Urinary bladder (tissue), 4 donors: ENCODE results near the gene PARP8. TPM values are rescaled to one million over a fixed set of nuclear protein-coding genes. Genes with fewer than 3 reads are reported as not detected.

ENCODE experiments used
- DNase-seq: peaks from one replicate; pipeline ENCODE4 v3.0.0-alpha.2; 2015; ENCODE audit errors: extremely low spot score
- H3K27ac ChIP-seq: one replicate; pipeline ENCODE4 v1.5.1; 2013; ENCODE audit warnings: low read depth, mild to moderate bottlenecking, moderate library complexity
- H3K36me3 ChIP-seq: one replicate; pipeline ENCODE4 v1.6.1; 2013; ENCODE audit warnings: mild to moderate bottlenecking, moderate library complexity; ENCODE audit not compliant: insufficient read depth
- H3K4me1 ChIP-seq: one replicate; pipeline ENCODE4 v1.6.1; 2013; ENCODE audit warnings: mild to moderate bottlenecking, moderate library complexity; ENCODE audit not compliant: insufficient read depth
- H3K4me3 ChIP-seq: one replicate; pipeline ENCODE4 v1.5.1; 2013; ENCODE audit warnings: low read depth, low read length
- WGBS: extraction: QIAGEN DNeasy Blood & Tissue Kit; methylation state at CpG from one replicate; pipeline ENCODE4 v1.1.7; 2013; 5-methylcytosine and 5-hydroxymethylcytosine counted together
- polyA plus RNA-seq: library from polyadenylated mRNA; stranded (reverse); fragments of 200-250 nt; gene quantifications from one replicate; pipeline ENCODE4 v1.2.3, GENCODE V29; 2013
- total RNA-seq: library from RNA; depleted of rRNA; stranded (reverse); fragments of >200 nt; gene quantifications from one replicate; pipeline ENCODE4 v1.2.3, GENCODE V29; 2014
- donor health status: healthy with polysubstance abuse.
- donor health status: healthy.

The PARP8 gene
- total and polyA plus RNA-seq, 2 donors: 8.4 to 25.9 TPM

GRCh38 chr5:50866415-50866814 is 200.0 kb downstream of the PARP8 start:
- no peaks in the 10 kb centered on the region for H3K4me1 ChIP-seq
- no peak overlapping the region for H3K27ac ChIP-seq
- no peak for DNase-seq
- H3K36me3 ChIP-seq: no peaks in the 10 kb centered on the region
- 59% methylated on average over 1 of the region's 1 CpG for WGBS
- H3K4me3 ChIP-seq: no peak overlapping the region

- no peak for DNase-seq
- Histone ChIP-seq H3K36me3 (no peaks in the 10 kb centered on the region), H3K4me3 (no peak overlapping the region), H3K27ac (no peak overlapping the region), H3K4me1 (no peaks in the 10 kb centered on the region)
- 94% methylated on average over 3 of the region's 3 CpGs for WGBS
Observed at GRCh38 chr5:50867140-50867539, 200.7 kb downstream of the PARP8 start.

GRCh38 chr5:50873595-50874277 is 207.3 kb downstream of the PARP8 start:
- H3K4me3 ChIP-seq: no peak overlapping the region
- no peaks in the 10 kb centered on the region for H3K36me3 ChIP-seq
- H3K4me1 ChIP-seq: no peaks in the 10 kb centered on the region
- H3K27ac ChIP-seq: no peak overlapping the region
- DNase-seq: no peak
- WGBS: 73% methylated on average over 2 of the region's 2 CpGs

- Histone ChIP-seq H3K27ac (no peak overlapping the region), H3K4me1 (no peaks in the 10 kb centered on the region), H3K36me3 (no peaks in the 10 kb centered on the region), H3K4me3 (no peak overlapping the region)
- DNase-seq: no peak
- 34% methylated on average over 6 of the region's 6 CpGs for WGBS
Observed at GRCh38 chr5:50874306-50875001, 208.0 kb downstream of the PARP8 start.

- 82% methylated on average over 1 of the region's 1 CpG for WGBS
- Histone ChIP-seq H3K4me3 (no peak overlapping the region), H3K36me3 (no peaks in the 10 kb centered on the region), H3K4me1 (no peaks in the 10 kb centered on the region), H3K27ac (no peak overlapping the region)
- DNase-seq: no peak
Observed at GRCh38 chr5:50875002-50875344, 208.5 kb downstream of the PARP8 start.

- no peak for DNase-seq
- 87% methylated on average over 2 of the region's 2 CpGs for WGBS
- no peaks in the 10 kb centered on the region for H3K36me3 ChIP-seq
Observed at GRCh38 chr5:50878470-50878869, 212.0 kb downstream of the PARP8 start.

GRCh38 chr5:50881407-50881806 is 215.0 kb downstream of the PARP8 start:
- no peak overlapping the region for H3K27ac ChIP-seq
- no peak overlapping the region for H3K4me3 ChIP-seq
- no peaks in the 10 kb centered on the region for H3K4me1 ChIP-seq
- H3K36me3 ChIP-seq: no peaks in the 10 kb centered on the region
- no peak for DNase-seq
- whole genome bisulfite sequencing: 44% methylated on average over 3 of the region's 3 CpGs

More at GRCh38 chr5:50878470-50878869, 212.0 kb downstream of the PARP8 start:
- no peaks in the 10 kb centered on the region for H3K4me1 ChIP-seq
- no peak overlapping the region for H3K27ac ChIP-seq
- no peak overlapping the region for H3K4me3 ChIP-seq

GRCh38 chr5:50886657-50887345 is 220.4 kb downstream of the PARP8 start:
- no peak for DNase-seq
- Histone ChIP-seq H3K4me3 (no peak overlapping the region), H3K27ac (no peak overlapping the region), H3K4me1 (no peaks in the 10 kb centered on the region), H3K36me3 (no peaks in the 10 kb centered on the region)
- WGBS: 28% methylated on average over 2 of the region's 2 CpGs

- DNase-seq: no peak
- Histone ChIP-seq H3K36me3 (no peaks in the 10 kb centered on the region), H3K4me3 (no peak overlapping the region), H3K4me1 (no peaks in the 10 kb centered on the region), H3K27ac (no peak overlapping the region)
- 82% methylated on average over 3 of the region's 3 CpGs for WGBS
Observed at GRCh38 chr5:50887889-50888633, 221.6 kb downstream of the PARP8 start.

- no peak overlapping the region for H3K4me3 ChIP-seq
- 91% methylated on average over 1 of the region's 1 CpG for WGBS
Observed at GRCh38 chr5:50888751-50889150, 222.3 kb downstream of the PARP8 start.

GRCh38 chr5:50889790-50890189 is 223.4 kb downstream of the PARP8 start:
- no peak overlapping the region for H3K4me3 ChIP-seq
- no peaks in the 10 kb centered on the region for H3K36me3 ChIP-seq
- DNase-seq: no peak
- WGBS: 42% methylated on average over 2 of the region's 2 CpGs
- no peak overlapping the region for H3K27ac ChIP-seq
- no peaks in the 10 kb centered on the region for H3K4me1 ChIP-seq

More at GRCh38 chr5:50888751-50889150, 222.3 kb downstream of the PARP8 start:
- Histone ChIP-seq H3K4me1 (no peaks in the 10 kb centered on the region), H3K36me3 (no peaks in the 10 kb centered on the region), H3K27ac (no peak overlapping the region)
- no peak for DNase-seq
